Hematopoietic multipotent progenitor cell treated with erythropoietin and hydrocortisone succinate and interleukin-3 and kit ligand, for 15 days (in vitro differentiated cells): ENCODE measurements around the gene SMAD6.
"Not testable (repeated sequence)": the region's sequence is repeated elsewhere in the genome, so short reads cannot be mapped to it uniquely, and the experiment has no call there.

ENCODE experiments used
- DNase-seq: peaks from one replicate; pipeline ENCODE4 v3.0.0-alpha.2; 2015; ENCODE audit warnings: low spot score

The SMAD6 gene

DNA sequence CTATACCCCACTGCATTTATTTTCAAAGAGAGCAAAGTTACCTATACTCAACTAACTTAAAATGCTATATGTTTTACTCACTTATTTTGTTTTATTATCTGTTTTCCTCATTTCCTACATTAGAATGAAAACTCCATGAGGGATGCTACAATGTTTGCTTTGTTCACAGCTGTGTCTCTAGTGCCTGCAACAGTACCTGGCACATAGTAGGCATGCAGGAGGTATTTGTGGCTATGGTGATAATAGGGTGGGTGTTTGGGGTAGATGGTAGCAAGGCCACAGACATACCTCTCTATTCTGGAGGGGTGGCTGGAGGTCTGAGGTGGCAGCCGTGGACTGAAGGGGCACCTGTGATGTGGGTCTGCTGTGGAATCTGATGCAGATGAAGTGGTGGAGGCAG, 24.7 kb upstream of the SMAD6 start:
- DNase-seq = no peak

- DNase-seq = peak; percentile 28
Measured at GRCh38 chr15:66679061-66679656, 22.9 kb upstream of the SMAD6 start.

DNA sequence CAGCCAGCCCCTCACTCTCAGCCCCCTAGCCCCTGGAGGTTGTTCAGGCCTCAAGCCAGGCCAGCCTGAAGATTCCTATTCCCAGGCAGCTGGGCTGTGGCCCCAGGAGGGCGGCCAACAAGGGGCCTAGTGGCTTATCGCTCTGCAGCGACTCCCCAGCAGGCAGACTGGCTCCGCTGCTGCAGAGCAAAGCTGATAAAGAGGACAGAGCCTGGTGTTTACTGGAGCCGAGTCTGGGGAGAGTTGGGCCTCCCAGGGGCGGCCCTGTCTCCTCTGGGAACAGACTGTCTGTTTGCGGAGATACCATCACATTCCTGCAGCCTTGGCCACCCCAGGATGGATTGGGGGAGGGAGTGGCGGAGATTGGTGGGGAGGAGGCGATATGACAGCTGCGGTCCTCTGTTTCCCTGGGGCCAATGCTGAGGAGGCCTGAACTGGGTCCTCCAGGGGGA, 22.4 kb upstream of the SMAD6 start:
- DNase-seq = peak; percentile 81

- no peak for DNase-seq
Measured at GRCh38 chr15:66680502-66680901, 21.5 kb upstream of the SMAD6 start.

GRCh38 chr15:66681395-66681794, 20.6 kb upstream of the SMAD6 start:
- no peak for DNase-seq

DNA sequence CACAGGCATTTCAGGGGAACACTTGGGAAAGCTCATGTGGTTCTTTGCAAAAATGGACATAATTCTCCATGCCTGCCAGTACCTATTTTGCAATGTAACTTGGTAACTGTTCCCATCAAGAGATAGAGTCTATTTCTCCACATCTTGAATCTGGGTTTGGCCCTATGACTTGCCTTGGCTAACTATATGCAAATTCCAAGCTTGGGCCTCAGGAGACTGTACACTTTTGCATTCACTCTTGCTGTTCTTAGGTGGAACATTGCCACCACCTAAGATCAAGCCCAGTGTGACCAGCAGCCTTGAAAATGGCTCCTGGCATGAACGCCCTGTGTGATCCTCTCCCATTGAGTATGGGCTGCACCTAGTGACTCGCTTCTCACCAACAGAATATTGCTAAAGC, 19.8 kb upstream of the SMAD6 start:
- DNase-seq = no peak

GRCh38 chr15:66682865-66683264, 19.2 kb upstream of the SMAD6 start:
- no peak for DNase-seq

DNA sequence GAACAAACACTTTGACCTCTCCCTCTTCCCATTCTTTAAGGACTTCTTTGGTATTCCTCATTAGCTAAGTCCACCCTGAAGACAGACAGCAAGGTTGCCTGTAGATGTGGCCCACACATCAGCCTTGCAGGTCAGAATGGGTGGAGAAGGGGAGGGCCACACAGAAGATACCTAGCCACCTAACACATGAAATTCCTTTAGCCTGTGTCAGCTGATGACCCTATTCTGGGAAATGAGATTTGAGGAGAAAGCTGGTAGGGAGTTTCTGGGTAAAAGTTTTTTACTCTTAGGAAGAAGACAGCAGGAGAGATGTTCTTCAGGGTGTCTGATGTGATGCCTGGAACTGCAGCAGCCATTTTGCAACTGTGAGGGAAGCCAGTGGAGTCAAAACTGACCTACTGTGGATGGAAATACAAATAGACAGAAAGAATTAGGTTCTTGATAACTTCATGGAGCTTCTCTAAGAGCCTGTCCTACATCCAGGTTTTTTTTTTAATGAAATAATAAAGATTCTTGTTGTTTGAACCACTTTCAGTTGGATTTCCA, 17.8 kb upstream of the SMAD6 start:
- DNase-seq = no peak

- peak; percentile 31 for DNase-seq
Measured at GRCh38 chr15:66685638-66686150, 16.3 kb upstream of the SMAD6 start.

DNA sequence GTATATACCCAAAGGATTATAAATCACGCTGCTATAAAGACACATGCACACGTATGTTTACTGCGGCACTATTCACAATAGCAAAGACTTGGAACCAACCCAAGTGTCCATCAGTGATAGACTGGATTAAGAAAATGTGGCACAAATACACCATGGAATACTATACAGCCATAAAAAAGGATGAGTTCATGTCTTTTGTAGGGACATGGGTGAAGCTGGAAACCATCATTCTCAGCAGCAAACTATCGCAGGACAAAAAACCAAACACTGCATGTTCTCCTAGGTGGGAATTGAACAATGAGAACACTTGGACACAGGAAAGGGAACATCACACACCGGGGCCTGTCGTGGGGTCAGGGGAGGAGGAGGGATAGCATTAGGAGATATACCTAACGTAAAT, 11.1 kb upstream of the SMAD6 start:
- DNase-seq = not testable (repeated sequence)

GRCh38 chr15:66691727-66692126, 10.3 kb upstream of the SMAD6 start:
- no peak for DNase-seq

- no peak for DNase-seq
Measured at GRCh38 chr15:66692391-66692790, 9.6 kb upstream of the SMAD6 start.

DNA sequence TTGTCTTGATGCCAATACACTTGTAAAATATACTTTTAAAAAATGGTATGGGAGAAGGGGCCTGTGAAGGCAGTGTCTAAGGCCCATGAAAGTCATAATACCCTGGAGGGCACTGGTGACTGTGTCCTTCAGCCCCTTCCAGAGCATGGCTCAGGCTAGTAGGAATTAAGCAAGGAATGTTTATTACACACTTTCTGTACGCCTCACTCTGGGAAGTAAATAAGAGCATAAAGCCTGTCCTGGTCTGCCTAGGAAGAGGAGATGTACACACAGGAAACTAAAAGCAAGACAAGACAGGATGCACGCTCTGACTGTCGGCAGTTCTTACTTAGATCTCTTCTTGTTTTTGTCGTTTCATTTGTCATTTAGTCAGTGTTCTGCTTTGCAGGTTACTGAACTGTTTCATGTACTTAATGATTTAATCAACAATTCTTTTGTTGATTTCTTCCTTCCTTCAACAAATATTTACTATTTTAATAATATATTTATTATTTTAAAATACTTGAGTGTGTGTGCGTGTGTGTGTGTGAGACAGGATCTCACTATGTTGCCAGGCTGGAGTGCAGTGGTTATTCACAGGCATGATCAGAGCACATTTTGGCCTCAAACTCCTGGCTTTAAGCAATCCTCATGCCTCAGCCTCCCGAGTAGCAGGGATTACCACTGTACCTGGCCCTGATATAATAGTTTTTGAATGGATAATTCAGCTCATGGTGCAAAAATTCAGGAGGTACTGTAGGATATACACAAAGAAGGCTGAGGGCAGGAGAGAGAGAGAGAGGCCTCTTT, 9.0 kb upstream of the SMAD6 start:
- DNase-seq = no peak

GRCh38 chr15:66696770-66697169, 5.3 kb upstream of the SMAD6 start:
- DNase-seq = no peak

GRCh38 chr15:66698318-66698961, 3.6 kb upstream of the SMAD6 start:
- DNase-seq = peak; percentile 70

- DNase-seq = no peak
Measured at GRCh38 chr15:66698971-66699370, 3.1 kb upstream of the SMAD6 start.

GRCh38 chr15:66700412-66700801, 1.6 kb upstream of the SMAD6 start:
- DNase-seq = no peak

DNA sequence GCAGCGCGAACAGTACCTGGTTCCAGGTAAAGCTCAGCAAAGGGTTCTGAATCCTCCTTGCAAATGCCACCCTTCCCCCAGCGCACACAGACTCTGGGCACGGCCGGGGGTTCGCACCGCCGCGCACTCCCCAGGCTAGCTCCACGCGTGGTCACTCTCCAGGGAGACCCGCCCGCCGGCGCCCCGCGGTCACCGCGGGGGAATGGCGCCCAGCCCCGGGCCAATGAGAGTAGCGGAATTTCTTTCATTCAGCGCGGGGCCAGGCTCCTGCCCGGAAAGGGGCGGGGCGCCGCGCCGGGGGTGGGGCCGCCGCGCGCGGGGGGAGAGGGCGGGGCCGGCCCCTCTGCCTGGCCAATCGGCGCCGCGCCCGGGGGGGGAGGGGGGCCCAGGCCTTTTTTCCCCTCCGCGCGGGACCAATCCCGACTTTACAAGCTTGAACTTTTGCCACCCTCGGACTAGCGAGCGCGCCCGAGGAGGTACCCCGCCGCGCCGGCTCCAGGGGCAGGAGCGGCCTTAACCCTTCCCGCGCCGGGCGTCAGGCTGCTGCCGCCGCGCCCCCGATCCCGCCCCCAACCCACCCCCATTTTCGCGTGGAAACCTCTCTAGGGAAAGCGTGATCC, 1.1 kb upstream of the SMAD6 start:
- peak; percentile 81 for DNase-seq

DNA sequence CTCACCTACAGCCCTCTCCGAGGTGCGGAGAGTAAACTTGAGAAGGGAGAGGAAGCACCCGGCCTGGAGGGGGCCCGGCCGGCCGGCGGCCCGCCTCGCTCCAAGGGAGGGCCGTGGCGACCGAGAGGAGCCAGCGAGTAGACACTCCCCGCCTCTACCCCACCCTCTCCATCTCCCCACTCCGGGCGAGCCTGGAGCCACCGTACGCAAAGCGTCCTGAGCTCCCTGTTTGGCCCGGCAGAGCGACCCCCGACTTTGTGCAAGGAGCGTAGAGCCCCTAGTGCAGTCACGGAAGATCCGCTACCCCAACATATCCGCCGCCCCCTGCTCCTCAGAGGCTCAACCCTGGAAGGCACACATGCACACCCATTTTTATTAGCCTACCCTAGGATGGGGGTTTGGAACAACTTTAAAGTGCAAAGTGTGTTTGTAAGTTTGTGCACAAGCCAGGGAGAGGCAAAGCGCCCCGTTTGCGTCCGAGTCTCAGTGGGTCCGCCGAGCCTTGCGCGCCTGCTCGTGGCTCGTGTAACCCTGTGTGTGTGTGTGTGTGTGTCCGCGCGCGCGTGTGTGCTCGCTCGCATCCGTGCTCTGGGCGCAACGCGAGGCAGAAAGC, 508 bp upstream of the SMAD6 start:
- DNase-seq = no peak

DNA sequence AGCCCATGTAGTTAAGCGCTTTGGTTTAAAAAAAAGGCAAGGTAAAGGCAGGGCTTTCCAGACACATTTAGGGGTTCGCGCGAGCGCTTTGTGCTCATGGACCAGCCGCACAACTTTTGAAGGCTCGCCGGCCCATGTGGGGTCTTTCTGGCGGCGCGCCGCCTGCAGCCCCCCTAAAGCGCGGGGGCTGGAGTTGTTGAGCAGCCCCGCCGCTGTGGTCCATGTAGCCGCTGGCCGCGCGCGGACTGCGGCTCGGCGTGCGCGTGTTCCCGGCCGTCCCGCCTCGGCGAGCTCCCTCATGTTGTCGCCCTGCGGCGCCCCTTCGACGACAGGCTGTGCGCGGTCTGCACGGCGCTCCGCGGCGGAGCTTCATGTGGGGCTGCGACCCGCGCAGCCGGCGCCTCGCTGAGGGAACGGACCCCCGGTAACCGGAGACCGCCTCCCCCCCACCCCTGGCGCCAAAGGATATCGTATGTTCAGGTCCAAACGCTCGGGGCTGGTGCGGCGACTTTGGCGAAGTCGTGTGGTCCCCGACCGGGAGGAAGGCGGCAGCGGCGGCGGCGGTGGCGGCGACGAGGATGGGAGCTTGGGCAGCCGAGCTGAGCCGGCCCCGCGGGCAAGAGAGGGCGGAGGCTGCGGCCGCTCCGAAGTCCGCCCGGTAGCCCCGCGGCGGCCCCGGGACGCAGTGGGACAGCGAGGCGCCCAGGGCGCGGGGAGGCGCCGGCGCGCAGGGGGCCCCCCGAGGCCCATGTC, 927 bp downstream of the SMAD6 start:
- DNase-seq = no peak

DNA sequence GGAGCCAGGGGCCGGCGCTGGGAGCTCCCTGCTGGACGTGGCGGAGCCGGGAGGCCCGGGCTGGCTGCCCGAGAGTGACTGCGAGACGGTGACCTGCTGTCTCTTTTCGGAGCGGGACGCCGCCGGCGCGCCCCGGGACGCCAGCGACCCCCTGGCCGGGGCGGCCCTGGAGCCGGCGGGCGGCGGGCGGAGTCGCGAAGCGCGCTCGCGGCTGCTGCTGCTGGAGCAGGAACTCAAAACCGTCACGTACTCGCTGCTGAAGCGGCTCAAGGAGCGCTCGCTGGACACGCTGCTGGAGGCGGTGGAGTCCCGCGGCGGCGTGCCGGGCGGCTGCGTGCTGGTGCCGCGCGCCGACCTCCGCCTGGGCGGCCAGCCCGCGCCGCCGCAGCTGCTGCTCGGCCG, 1.5 kb downstream of the SMAD6 start:
- DNase-seq = no peak
